ENCODE measurements around the gene RASL12. TPM values are rescaled to one million over a fixed set of nuclear protein-coding genes. Genes with fewer than 3 reads are reported as not detected.
A peak's percentile ranks its signal among the peaks of the same experiment; 100 is the strongest.
"Not testable (repeated sequence)": the region's sequence is repeated elsewhere in the genome, so short reads cannot be mapped to it uniquely, and the experiment has no call there.

The RASL12 gene
- total RNA-seq, 1 donor, result under 0.01 TPM

DNA sequence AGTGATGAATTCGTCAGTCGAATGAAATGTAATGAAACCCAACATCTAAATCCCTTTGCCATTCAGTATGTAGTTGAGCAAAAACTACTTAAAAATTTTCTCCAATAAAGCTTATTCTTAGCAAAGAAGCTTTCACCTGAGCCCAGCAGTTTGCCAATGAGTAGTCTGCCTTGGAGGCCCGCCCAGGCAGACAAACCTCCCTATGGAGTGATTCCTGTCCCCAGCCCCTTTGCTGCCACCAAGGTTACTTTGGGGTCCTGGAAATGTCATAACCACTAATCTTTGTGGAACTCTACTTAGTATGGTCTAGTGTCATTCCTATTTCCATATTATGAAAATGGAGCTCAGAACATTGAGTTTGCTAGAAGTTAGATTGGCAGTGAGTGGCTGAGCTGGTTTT is 35.1 kb upstream of the RASL12 start:
- H3K4me3 ChIP-seq (ENCODE audit: low read depth, low read length), result no peak overlapping the region
- no peak for DNase-seq (ENCODE audit: low read depth)
- TF ChIP-seq CTCF (IDR thresholded peaks at IDR 0.05; ENCODE audit: insufficient read depth, low read depth, low read length), result no peak

DNA sequence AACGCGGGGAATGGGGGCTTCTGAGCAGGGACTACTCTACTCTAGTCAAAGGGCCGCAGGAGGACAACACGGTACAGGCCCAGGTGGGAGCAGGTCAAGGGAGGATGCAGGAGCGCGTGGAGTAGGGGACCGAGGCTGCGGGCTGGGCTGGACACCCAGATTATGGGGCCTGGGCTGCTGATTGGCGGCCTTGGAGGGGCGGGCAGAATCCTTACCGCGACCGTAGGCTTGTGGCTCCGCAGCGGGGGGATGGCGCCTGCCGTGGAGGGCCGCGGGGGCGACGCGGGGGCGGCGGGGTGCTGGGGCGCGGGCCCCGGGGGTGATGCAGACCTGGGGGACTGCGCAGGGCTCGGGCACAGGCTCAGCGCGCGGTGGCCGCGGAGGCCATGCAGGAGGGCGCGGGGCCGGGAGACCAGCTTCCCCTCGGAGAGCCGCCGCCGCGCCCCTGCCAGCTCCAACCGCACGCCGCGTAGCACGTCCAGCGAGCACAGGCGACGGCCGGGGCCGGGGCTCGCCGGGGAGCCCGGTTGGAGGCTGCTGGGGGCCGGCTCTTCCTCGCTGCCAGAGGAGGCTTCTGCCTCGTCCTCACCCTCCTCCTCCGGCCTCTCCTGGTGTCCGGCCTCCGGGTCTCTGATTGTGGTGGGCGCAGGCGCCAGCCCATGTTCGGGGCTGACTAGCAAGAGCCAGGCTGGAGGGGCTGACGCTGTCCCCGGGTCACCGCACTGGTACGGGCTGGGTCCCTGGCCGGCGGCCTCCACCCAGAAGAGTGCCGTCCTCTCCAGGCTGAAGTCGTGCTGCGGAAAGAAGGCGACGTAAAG is 34.3 kb upstream of the RASL12 start:
- H3K4me3 ChIP-seq (ENCODE audit: low read depth, low read length), result no peak overlapping the region
- DNase-seq (ENCODE audit: low read depth), result no peak
- no peak for TF ChIP-seq CTCF (IDR thresholded peaks at IDR 0.05; ENCODE audit: insufficient read depth, low read depth, low read length)

DNA sequence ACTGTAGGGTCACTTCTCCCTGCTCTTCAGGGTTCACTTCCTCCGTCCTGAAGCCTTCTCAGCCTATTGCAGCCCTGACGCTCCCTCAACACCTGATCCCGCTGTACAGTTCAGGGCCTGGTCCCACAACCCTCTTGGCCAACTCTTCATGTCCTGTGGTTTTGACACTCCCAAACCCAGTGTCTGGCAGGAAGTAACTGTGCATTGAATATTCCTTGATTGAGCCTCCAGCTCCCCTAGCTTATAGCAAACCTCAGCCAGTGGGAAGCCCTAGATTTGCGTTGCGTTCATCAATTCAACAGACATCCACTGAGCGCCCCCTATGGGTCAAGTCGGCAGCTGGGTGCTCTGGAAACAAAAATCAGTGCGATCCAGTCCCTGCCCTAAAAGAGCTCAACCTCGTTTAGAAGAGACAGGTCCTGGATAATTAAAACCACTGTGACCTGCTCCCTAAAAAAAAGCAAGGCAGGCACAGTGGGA is 33.7 kb upstream of the RASL12 start:
- no peak overlapping the region for H3K4me3 ChIP-seq (ENCODE audit: low read depth, low read length)
- TF ChIP-seq CTCF (IDR thresholded peaks at IDR 0.05; ENCODE audit: insufficient read depth, low read depth, low read length), result peak; percentile 91
- DNase-seq (ENCODE audit: low read depth), result peak; percentile 72

GRCh38 chr15:65100442-65100841 is 32.7 kb upstream of the RASL12 start:
- no peak for TF ChIP-seq CTCF (IDR thresholded peaks at IDR 0.05; ENCODE audit: insufficient read depth, low read depth, low read length)
- no peak for DNase-seq (ENCODE audit: low read depth)
- no peak overlapping the region for H3K4me3 ChIP-seq (ENCODE audit: low read depth, low read length)

DNA sequence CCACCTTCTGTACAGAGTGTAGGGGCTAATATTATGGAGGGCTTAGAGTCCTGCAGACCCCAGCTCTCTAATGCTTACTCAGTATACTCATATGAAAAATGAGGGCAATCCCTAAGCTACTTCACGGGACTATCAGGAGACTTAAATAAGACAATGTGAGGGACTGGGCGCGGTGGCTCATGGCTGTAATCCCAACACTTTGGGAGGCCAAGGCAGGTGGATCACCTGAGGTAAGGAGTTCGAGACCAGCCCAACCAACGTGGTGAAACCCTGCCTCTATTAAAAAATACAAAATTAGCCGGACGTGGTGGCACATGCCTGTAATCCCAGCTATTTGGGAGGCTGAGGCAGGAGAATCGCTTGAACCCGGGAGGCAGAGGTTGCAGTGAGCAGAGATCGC is 32.0 kb upstream of the RASL12 start:
- not testable (repeated sequence) for H3K4me3 ChIP-seq (ENCODE audit: low read depth, low read length); DNase-seq (ENCODE audit: low read depth)

- no peak for DNase-seq (ENCODE audit: low read depth)
- no peak for TF ChIP-seq CTCF (IDR thresholded peaks at IDR 0.05; ENCODE audit: insufficient read depth, low read depth, low read length)
- H3K4me3 ChIP-seq (ENCODE audit: low read depth, low read length), result no peak overlapping the region
These were observed 31.5 kb upstream of the RASL12 start for GRCh38 chr15:65099336-65099735.

DNA sequence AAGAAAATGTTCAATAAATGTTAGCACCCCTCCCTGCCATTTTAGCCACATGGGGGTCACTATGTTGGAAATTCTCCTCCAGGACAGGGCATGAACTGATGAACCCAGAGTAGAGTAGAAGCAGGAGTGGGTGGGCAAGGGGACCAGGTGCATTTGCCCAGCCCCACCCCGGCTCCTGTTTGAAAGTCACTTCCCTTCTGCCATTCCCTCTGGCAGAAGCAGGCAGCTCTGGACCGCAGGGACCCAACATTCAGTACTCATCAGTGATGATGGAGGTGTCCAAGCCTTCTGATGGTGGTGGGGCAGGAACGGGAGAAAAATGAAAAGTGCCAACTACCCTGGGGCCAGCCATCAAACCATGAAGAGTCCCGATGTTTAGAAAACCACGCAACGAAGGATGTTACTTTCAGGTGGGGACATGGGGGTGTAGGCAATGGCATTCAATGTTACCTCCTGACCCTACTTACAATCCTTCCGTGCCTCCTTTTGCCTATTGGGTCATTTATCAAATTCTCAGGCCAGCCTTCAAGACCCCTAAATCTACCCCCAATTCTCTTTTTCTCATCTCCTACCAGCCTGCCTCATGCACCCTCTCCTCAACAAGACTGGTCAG is 30.0 kb upstream of the RASL12 start:
- TF ChIP-seq CTCF (IDR thresholded peaks at IDR 0.05; ENCODE audit: insufficient read depth, low read depth, low read length), result no peak

More for the DNA sequence above, 30.0 kb upstream of the RASL12 start:
- no peak overlapping the region for H3K4me3 ChIP-seq (ENCODE audit: low read depth, low read length)
- no peak for DNase-seq (ENCODE audit: low read depth)

All from fibroblast of villous mesenchyme (primary cell).